Suprapubic skin (tissue), 3 donors: ENCODE measurements around the gene COL6A3.

ENCODE experiments used
- EP300 ChIP-seq: sonication (generic); formaldehyde crosslinking; IDR thresholded peaks from one replicate; pipeline ENCODE4 v1.6.1; 2017; ENCODE audit warnings: antibody characterized with exemption
- POLR2A ChIP-seq, 2 donors: fragments of 450-650 bp; IDR thresholded peaks; one replicate each; pipeline ENCODE4 v1.6.1; 2017; ENCODE audit warnings: antibody characterized with exemption in 2 of 2, mild to moderate bottlenecking in 2 of 2, moderate library complexity in 2 of 2
- TF ChIP-seq, protein P1 (sequence below), 2 donors: fragments of 200-600 bp in 1 of 2; fragments of 450-650 bp in 1 of 2; sonication (generic) in 1 of 2; IDR thresholded peaks; one replicate each; pipeline ENCODE4 v1.5.1; 2016 to 2019; ENCODE audit warnings: antibody characterized with exemption in 2 of 2, mild to moderate bottlenecking in 1 of 2, moderate library complexity in 1 of 2

GRCh38 chr2:237448626-237449025 lies 34.7 kb upstream of the COL6A3 start:
- TF ChIP-seq EP300 (no peak), POLR2A (IDR thresholded peaks at IDR 0.05) (no peak)
- TF ChIP-seq, protein P1, sequence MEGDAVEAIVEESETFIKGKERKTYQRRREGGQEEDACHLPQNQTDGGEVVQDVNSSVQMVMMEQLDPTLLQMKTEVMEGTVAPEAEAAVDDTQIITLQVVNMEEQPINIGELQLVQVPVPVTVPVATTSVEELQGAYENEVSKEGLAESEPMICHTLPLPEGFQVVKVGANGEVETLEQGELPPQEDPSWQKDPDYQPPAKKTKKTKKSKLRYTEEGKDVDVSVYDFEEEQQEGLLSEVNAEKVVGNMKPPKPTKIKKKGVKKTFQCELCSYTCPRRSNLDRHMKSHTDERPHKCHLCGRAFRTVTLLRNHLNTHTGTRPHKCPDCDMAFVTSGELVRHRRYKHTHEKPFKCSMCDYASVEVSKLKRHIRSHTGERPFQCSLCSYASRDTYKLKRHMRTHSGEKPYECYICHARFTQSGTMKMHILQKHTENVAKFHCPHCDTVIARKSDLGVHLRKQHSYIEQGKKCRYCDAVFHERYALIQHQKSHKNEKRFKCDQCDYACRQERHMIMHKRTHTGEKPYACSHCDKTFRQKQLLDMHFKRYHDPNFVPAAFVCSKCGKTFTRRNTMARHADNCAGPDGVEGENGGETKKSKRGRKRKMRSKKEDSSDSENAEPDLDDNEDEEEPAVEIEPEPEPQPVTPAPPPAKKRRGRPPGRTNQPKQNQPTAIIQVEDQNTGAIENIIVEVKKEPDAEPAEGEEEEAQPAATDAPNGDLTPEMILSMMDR (IDR thresholded peaks at IDR 0.05) = no peak
